Renal cortex interstitium (tissue), 11 donors: ENCODE data around the gene LGALS1. TPM values are rescaled to one million over a fixed set of nuclear protein-coding genes. Genes with fewer than 3 reads are reported as not detected.
A peak's percentile ranks its signal among the peaks of the same experiment; 100 is the strongest.
"Not testable (repeated sequence)": the region's sequence is repeated elsewhere in the genome, so short reads cannot be mapped to it uniquely, and the experiment has no call there.

Experiments used
- DNase-seq, 11 donors: peaks; one replicate each; pipeline ENCODE4 v3.0.0-alpha.2; 2013; ENCODE audit warnings: low read depth in 9 of 11, low spot score in 4 of 11; ENCODE audit errors: extremely low read depth in 1 of 11
- polyA plus RNA-seq, 3 donors: library from polyadenylated mRNA; unstranded; fragments of 120-200 nt; gene quantifications; one replicate each; pipeline ENCODE4 v1.2.1, GENCODE V29; 2013; ENCODE audit not compliant: insufficient read length in 3 of 3

Gene LGALS1
- polyA plus RNA-seq, 3 donors, result 311 to 548 (median 409) TPM

DNA sequence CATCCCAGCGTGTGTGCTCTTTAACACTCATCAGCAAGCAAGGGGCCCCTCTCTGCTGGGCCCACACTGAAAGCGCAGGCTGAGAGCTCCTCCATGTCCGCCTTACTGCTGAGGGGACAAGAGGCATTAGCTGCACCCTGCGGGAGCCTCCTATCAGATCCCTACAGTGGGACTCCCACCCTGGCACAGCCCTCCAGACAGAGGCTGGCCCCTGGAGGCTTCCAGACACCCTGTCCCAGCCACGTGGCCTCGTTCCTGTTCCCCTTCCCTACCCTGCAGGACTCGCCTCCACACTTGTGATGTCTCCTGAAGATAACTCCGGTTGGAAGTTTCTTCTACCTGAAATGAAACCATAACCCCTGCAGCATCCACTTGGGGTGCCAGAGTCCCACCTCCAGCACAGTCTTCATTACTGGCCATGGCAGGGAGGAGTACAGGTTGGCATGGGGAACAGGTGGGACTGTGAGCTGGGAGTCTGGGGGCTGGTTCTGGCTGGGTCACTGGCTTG lies 41.0 kb upstream of the LGALS1 start:
- no peak for DNase-seq

DNA sequence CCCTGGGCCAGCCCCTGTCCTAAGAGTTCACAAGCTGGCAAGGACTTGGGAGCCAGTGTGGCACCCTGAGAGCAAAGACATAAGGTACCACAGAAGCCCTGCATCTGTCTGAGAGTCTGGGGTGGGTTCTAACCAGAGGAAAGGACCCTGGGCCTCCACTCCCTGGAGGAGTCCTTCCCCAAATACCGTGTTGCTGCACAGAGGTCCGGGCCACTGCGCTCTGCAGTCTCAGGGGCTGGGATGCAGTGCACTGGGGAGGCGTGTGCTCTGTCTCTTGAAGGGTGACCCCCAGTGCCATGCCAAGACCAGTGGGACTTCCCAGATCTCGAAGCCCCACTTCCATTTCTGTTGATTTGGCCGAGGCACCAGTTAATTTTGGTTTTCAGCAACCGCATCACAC lies 40.3 kb upstream of the LGALS1 start:
- DNase-seq, result no peak

DNA sequence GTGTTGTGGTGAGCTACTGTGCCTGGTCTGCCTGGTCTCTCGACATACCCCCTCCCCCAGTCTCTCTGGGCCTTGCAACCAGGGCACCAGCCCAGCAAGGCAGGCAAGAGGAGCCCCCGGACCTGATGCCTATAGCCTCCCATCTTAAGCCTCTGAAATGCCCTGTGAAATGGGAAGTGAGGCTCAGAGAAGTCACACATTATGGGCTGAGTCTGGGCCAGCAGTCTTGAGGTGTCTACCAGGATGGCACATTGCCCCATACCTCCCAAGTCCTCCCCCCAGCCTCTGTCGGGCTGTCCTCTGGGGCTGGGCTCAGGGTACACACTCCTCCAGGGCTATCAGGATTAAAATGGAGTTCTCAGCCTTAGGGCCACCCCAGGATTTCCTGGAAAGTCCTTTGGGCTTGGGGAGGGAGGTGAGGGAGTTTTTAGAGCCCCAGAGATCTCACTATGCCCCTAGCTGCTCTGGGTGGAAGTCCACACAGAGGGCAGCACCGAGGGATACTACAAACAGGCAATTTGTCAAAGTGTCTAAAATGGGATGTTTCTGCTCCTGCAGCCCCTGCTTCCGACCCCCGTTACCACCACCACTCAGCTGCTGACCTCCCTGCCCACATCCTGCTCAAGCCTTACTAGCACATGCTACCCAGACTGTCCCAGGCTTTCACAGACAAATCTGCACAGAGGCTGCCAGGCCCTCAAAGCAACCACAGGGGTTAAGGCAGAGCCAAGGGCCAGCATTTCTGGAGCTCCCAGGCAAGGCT lies 39.1 kb upstream of the LGALS1 start:
- DNase-seq, result no peak

DNA sequence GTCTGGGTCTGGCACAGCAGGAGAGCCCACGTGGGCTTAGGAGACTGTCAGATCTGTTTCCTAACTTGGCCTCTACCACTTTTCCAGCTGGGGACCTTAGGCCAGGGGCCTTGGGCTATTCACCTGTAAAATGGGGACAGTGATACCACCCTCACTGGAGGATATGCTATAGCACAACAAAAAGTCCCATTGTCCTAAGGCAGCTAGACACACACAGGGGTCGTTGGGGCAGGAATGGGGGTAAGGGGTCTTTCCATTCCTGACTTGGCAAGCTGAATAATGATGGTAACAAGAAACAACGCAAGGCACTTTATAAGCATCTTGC lies 38.5 kb upstream of the LGALS1 start:
- DNase-seq, result no peak

DNA sequence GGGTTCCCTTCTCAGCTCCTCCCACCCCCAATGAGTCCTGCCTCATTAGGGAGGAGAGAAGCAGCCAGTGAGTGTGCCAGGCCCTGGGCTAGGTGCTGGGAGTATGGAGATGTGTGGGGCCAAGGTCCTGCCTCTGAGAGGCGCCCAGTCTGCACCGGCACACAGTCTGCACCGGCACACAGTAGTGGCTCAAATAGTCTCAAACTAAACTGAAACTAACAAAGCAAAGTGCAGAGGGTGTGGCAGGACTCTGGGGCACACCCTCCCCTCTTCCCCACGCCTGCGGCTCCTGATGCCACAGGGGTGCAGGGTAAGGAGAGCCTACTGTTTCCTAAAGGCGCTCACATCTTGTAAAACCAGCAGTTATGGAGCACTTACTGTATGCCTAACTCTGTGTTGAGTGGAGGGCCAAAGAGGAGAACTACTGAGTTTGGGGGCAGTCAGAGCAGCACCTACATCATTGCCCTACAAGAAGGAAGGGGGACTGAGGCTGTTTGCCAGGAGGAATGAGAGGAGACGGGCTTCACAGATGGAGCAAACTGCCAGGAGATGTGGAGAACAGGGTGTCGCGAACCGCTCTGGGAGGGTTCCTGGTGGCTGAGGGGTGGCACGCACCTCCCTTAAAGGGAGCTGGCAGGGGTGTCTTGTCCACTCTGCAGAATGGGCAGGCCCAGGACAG lies 36.9 kb upstream of the LGALS1 start:
- no peak for DNase-seq

DNA sequence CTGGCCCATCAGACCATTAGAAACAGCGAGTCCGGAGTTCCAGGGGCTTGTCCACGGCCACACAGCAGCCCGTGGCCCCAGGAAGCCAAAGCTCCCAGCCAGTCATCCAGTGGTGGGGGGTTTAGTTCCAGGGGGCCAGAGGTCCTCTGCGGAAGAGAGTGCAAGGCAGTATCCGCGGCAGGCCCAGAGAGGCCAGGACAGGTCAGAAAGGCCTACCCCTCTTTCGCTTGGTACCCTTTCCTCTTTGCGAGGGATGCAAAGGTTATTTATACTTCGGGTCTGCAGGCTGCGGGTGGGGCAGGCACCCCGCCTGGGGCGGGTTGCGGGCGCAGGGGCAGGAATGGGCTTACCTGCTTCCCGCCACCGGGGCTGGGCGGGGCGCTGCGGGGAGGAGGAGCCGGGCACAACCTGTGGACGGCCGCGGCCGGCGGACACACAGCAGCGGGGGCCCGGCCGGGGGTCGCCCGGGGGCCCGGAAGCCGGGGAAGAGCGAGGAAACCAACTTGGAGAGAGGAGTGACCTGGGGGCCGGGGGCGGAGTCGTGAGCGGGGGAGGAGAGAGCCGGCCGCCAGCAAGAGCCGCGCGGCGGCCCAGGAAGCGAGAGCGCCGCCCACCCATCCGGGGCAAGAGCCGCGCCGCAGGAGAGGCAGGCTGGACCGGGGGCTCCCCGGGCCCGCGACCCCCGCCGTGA lies 36.2 kb upstream of the LGALS1 start, which contains the start of gene SH3BP1:
Gene SH3BP1 (plus strand): TSS at position 600 of the 691 bp plus-strand sequence. CDS start 119 bp downstream, outside the sequence.
- DNase-seq, result peak in 4 of 11 donors; percentile 58 to 66 (median 60)

DNA sequence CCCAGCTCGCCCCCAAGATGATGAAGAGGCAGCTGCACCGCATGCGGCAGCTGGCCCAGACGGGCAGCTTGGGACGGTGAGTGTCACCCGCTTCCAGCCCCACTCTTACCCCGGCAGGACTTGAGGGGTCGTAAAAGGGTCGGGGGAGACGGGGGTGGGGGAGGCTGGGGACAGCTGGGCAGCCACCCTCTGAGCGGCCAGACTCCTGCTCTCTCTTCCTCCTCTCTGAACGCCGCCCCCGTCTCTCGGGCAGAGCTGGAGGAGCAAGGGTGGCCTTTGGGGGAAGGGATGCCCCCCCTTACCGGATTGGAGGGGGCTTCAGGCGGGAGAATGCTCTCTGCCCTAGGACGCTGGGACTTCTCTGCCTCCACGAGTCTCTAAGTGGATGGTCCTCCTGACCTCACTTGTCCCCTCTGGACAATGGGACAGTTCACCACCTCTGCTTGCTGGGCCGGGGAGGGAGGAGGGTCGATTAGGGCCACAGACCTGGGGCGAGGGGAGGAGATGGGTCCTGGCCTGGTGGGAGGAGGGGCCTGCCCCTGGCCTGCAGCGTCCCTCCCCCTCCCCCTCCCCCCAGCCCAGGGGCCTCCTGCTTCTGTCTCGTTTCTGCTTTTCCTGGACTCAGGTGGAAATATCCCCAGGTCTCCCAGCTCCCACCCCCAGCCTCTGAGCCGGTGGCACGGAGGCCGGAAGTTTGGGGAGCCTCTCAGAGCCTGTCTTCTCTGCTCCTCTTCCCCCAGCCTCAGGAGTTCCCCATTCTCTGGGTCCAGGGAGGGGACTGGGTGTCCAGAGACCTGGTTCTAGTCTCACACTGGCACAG lies 35.5 kb upstream of the LGALS1 start:
- no peak for DNase-seq

DNA sequence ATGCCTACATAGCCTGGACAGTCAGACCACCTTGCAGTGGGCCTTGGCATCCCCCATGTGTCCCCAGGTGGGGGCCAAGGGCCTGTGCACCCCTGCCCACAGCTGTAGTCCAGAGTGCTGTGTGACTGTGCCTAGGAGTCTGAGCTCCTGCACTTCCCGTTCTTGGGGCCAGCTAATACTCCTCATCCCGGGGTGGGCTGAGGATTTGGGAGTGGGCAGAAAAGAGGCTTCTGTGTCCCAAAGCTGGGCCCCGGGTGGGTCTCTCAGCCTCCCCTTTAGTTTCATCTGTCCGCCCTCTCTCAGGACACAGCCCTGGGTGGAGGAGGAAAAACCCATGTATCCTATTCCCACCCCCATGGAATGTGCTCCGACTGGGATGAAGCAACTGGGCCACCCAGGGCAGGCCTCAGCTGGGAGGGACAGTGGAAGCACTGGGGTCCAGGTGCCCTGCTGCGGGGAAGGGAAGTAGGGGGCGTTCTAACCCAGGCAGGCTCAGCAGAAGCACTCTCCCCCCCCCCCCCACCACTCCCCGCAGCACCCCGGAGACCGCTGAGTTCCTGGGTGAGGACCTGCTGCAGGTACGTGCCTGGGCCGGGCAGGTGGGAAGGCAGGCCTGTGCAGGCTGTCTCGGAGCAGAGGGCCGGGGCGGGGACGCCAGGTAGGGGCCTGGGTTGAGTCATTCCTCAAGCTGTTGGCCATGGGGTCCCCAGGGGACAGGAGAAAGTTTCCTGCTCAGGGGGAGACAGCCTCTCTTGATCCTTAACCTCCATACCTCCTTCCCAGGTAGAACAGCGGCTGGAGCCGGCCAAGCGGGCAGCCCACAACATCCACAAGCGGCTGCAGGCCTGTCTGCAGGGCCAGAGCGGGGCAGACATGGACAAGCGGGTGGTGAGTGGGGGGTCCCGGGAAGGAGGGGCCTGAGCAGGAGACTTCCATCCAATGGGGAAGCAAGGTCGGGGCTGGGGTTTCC lies 34.6 kb upstream of the LGALS1 start:
- DNase-seq, result no peak

DNA sequence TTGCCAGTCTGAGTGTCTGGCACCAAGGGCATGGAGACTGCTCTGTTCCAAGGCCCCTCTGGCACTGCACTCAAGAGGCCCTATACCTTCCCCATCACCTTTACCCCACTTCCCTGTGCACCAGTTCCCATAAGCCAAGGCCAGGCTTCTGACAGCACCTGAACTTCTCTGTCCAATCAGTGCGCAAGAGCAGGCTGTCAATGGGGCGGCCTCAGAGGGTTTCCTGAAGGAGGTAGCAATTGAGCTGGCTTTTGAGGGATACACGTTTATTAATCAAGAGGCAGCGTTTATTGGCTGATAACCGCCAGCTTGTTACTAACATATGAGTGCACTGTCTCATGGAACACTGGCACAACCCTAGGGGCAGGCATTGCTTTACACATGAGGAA lies 33.9 kb upstream of the LGALS1 start:
- no peak for DNase-seq

DNA sequence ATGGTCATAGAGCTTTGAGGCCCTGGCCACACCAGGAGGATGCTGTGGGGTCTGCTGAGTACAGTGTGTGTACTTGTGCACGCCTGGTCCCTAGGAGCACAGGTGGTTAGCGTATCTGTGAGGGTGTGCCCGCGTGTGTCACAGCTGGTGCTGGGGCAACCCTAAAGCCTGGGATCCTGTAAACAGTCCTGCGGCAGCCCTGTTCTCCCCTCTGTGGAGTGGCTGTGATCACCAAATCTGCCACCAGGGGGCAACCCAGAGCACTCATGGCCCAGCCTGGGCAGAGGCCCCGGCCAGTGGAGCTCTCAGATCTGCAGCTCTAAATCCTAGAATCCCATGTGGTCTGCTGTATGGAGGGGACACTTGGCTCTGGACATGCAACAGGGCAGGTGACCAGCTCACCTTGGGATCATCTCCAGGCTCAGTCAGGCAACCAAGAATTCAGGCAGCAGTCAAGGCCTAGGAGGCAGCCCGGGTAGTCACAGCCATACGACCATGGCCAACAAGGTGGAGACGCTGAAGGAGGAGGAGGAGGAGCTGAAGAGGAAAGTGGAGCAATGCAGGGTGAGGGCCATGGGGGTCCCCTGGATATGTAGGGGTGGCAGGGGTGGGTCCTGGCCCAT lies 32.1 kb upstream of the LGALS1 start:
- DNase-seq, result peak in 3 of 11 donors; percentile 68 to 75 (median 71)

DNA sequence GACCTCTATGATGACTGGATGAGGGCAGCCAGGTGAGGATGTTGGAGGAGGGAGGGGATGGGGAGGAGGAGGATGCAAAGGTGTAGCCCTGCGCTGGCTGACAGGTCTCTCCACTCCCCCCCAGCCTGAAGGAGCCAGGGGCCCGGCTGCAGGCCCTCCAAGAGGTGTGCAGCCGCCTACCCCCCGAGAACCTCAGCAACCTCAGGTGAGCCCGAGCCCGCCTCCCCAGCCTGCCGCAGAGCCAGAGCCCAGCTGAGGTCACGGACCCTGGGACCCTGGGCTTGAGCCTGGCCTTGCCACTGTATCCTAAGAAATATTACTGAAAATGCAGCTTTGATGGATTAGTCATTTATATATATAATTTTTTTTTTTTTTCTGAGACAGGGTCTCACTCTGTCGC lies 28.1 kb upstream of the LGALS1 start:
- DNase-seq, result no peak

DNA sequence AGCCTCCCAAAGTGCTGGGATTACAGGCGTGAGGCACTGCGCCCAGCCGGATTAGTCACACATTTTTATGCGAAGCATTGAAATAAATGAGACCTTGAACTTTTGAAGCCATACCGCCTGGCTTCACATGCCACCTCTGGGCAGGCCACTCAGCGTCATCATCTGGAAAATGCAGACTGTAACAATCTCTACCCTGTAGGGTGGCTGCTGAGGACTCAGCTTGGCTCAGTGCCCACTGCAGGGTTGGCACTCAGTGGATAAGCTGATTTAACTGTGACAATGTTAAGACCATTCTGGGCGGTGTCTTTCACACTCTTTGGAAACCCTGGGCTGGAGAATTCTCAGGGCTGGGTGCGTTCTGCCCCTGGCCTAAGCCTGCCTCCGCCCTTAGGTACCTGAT lies 27.5 kb upstream of the LGALS1 start:
- DNase-seq, result no peak

DNA sequence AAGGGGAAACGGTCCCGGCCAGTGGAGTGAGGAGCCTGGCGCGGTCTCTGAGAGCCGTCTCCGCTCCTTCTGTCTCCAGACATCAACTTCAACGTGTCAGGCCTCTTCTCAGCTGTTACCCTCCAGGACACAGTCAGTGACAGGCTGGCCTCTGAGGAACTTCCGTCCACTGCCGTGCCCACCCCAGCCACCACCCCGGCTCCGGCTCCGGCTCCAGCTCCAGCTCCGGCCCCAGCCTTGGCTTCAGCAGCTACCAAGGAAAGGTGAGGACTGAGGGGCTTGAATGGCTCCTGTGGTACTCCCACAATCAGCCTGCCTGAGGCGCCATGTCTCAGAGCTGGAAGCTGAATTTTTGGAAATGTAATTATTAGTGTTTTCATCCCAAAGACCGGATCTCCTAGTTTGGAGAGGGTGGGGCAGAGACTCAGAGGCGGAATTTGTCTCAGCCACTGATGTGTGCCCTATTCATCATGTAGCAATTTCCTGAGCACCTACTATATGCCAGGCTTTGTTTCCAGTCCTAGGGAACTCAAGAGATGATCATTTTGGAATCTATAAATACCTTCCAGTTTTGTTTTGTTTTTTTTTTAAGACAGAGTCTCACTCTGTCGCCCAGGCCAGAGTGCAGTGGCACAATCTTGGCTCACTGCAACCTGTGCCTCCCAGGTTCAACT lies 24.8 kb upstream of the LGALS1 start:
- no peak for DNase-seq

DNA sequence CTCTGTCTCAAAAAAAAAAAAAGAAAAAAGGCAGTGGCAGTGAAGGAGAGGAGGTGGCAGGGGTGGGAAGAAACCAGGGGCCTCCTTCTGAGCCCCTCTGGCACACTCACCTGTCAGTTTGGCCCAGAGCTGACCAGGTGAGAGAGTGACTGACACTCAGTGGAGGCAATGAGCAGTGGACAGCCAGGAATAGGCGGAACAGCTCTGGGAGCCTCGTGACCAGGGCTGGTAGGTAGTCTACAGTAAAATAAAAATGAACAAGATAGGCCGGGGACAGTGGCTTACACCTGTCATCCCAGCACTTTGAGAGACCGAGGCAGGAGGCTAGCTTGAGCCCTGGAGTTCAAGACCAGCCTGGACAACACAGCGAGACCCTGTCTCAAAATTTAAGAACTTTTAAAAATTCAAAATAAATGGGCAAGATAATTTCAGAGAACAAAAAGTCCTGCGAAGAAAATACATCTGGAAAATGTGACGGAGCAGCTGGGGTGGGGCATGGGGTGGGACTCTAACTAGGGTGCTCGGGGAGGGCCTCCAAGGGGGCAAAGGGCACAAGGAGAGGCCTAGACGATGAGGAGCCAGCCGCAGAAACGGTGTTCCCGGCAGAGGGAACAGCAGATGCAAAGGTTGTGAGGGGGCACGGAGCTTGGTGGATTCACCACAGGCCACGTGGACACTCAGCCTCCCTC lies 20.7 kb upstream of the LGALS1 start:
- DNase-seq, result no peak

DNA sequence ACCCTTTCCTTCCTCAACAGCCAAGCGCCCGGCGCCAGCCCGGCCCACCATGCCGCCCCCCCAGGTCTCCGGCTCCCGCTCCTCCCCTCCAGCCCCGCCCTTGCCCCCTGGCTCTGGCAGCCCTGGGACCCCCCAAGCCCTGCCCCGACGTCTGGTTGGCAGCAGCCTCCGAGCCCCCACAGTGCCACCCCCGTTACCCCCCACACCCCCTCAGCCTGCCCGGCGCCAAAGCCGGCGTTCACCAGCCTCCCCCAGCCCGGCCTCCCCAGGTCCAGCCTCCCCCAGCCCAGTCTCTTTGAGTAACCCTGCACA lies 20.2 kb upstream of the LGALS1 start:
- DNase-seq, result no peak

DNA sequence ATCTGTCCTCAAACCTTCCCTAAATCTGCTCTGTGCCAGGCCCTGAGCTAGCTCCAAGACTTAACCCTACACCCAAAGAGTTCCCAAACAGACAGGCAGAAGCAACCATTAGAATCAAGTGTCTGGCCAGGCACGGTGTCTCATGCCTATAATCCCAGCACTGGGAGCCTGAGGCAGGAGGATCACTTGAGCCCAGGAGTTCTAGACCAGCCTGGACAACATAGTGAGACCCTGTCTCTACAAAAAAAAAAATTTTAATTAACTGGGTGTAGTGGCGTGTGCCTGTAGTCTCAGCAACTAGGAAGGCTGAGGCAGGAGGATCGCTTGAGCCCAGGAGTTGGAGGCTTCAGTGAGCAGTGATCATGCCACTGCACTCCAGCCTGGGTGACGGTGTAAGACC lies 18.9 kb upstream of the LGALS1 start:
- DNase-seq, result not testable (repeated sequence)
